Stimulated activated CD8-positive, alpha-beta memory T cell treated with anti-CD3 and anti-CD28 coated beads, Interleukin-7, amount 100 ng/mL, for 48 hours (primary cell): ENCODE data around the gene SNRPD3.
A peak's percentile ranks its signal among the peaks of the same experiment; 100 is the strongest.
"Not testable (repeated sequence)": the region's sequence is repeated elsewhere in the genome, so short reads cannot be mapped to it uniquely, and the experiment has no call there.

Experiments
- DNase-seq, 2 donors: peaks; one replicate each; pipeline ENCODE4 v3.0.0-alpha.2; 2020; ENCODE audit warnings: low read depth in 1 of 2; ENCODE audit errors: extremely low read depth in 1 of 2

The SNRPD3 gene

GRCh38 chr22:24530968-24531367, 24.8 kb upstream of the SNRPD3 start:
- DNase-seq: not testable (repeated sequence)

- no peak for DNase-seq
Observed at GRCh38 chr22:24532075-24532474, 23.7 kb upstream of the SNRPD3 start.

GRCh38 chr22:24535348-24535747, 20.5 kb upstream of the SNRPD3 start:
- no peak for DNase-seq

- DNase-seq: no peak
Observed at GRCh38 chr22:24536089-24536488, 19.7 kb upstream of the SNRPD3 start.

- no peak for DNase-seq
Observed at GRCh38 chr22:24540470-24540869, 15.3 kb upstream of the SNRPD3 start.

- DNase-seq: no peak
Observed at GRCh38 chr22:24541681-24542515, 13.9 kb upstream of the SNRPD3 start.

GRCh38 chr22:24542641-24543040, 13.2 kb upstream of the SNRPD3 start:
- no peak for DNase-seq

GRCh38 chr22:24543185-24543601, 12.6 kb upstream of the SNRPD3 start:
- no peak for DNase-seq

GRCh38 chr22:24543679-24544243, 12.0 kb upstream of the SNRPD3 start:
- no peak for DNase-seq

GRCh38 chr22:24548812-24549211, 7.0 kb upstream of the SNRPD3 start:
- no peak for DNase-seq

GRCh38 chr22:24550028-24550901, 5.5 kb upstream of the SNRPD3 start:
- no peak for DNase-seq

GRCh38 chr22:24550902-24551435, 4.8 kb upstream of the SNRPD3 start:
- no peak for DNase-seq

- DNase-seq: not testable (repeated sequence)
Observed at GRCh38 chr22:24552503-24553286, 3.1 kb upstream of the SNRPD3 start.

- DNase-seq: no peak
Observed at GRCh38 chr22:24553597-24554312, 2.0 kb upstream of the SNRPD3 start.

GRCh38 chr22:24554313-24555164, 1.3 kb upstream of the SNRPD3 start, which contains the start of gene GUCD1:
Gene GUCD1, minus strand, starts transcription at chr22:24555138. Its CDS starts 147 bp downstream, at chr22:24554991.
- peak; percentile 4 to 8 for DNase-seq

- DNase-seq: no peak
Observed at GRCh38 chr22:24559471-24559870, 3.7 kb downstream of the SNRPD3 start.

- no peak for DNase-seq
Observed at GRCh38 chr22:24563246-24563645, 7.4 kb downstream of the SNRPD3 start.

GRCh38 chr22:24564376-24565058, 8.7 kb downstream of the SNRPD3 start:
- DNase-seq: no peak
